MM.1S (cell line): ENCODE measurements around the gene GNMT.
"Not testable (repeated sequence)": the region's sequence is repeated elsewhere in the genome, so short reads cannot be mapped to it uniquely, and the experiment has no call there.

Experiments used
- DNase-seq: peaks from one replicate; pipeline ENCODE4 v3.0.0-alpha.2; 2015
- H2AFZ ChIP-seq: fragments of 300-600 bp; sonication (generic); 2 replicates; pipeline ENCODE4 v1.6.0; 2016; ENCODE audit warnings: antibody characterized with exemption, low read length
- H3F3A ChIP-seq: fragments of 300-600 bp; sonication (generic); 2 replicates; pipeline ENCODE4 v1.6.1; 2016; ENCODE audit warnings: mild to moderate bottlenecking, antibody characterized with exemption, low read length, moderate library complexity, mixed read lengths; ENCODE audit not compliant: insufficient read depth
- H3K27ac ChIP-seq: fragments of 300-600 bp; sonication (generic); 2 replicates; pipeline ENCODE4 v1.5.1; 2016; ENCODE audit warnings: mild to moderate bottlenecking, low read length
- H3K27me3 ChIP-seq: fragments of 300-600 bp; sonication (generic); replicated peaks from 2 replicates; pipeline ENCODE4 v1.6.0; 2016; ENCODE audit warnings: low read length; ENCODE audit not compliant: insufficient read depth
- H3K36me3 ChIP-seq: fragments of 300-600 bp; sonication (generic); replicated peaks from 2 replicates; pipeline ENCODE4 v1.6.1; 2016; ENCODE audit warnings: mild to moderate bottlenecking, low read length, mixed read lengths; ENCODE audit not compliant: insufficient read depth
- H3K4me1 ChIP-seq: fragments of 300-600 bp; sonication (generic); 2 replicates; pipeline ENCODE4 v1.6.1; 2016; ENCODE audit warnings: low read length, mixed read lengths
- H3K4me2 ChIP-seq: fragments of 300-600 bp; sonication (generic); 2 replicates; pipeline ENCODE4 v1.6.0; 2016; ENCODE audit warnings: low read depth, low read length
- H3K4me3 ChIP-seq: fragments of 300-600 bp; sonication (generic); 2 replicates; pipeline ENCODE4 v1.5.1; 2016; ENCODE audit warnings: low read length, mixed read lengths
- H3K79me2 ChIP-seq: fragments of 300-600 bp; sonication (generic); 2 replicates; pipeline ENCODE4 v1.6.1; 2016; ENCODE audit warnings: mixed run types, low read length, mixed read lengths
- H3K9ac ChIP-seq: fragments of 300-600 bp; sonication (generic); 2 replicates; pipeline ENCODE4 v1.6.1; 2016; ENCODE audit warnings: low read length, mixed read lengths
- H3K9me2 ChIP-seq: fragments of 300-600 bp; sonication (generic); replicated peaks from 2 replicates; pipeline ENCODE4 v1.6.1; 2016; ENCODE audit warnings: mild to moderate bottlenecking, low read length, mixed read lengths; ENCODE audit not compliant: insufficient read depth
- H3K9me3 ChIP-seq: fragments of 300-600 bp; sonication (generic); replicated peaks from 2 replicates; pipeline ENCODE4 v1.6.1; 2016; ENCODE audit warnings: mild to moderate bottlenecking, low read length, mixed read lengths; ENCODE audit not compliant: insufficient read depth
- H4K20me1 ChIP-seq: fragments of 300-600 bp; sonication (generic); 2 replicates; pipeline ENCODE4 v1.6.1; 2016; ENCODE audit warnings: mild to moderate bottlenecking, low read length, moderate library complexity, mixed read lengths; ENCODE audit not compliant: insufficient read depth
- EZH2 ChIP-seq: fragments of 300-600 bp; sonication (generic); optimal IDR thresholded peaks from 2 replicates; pipeline ENCODE3; 2017; ENCODE audit warnings: low read depth, mild to moderate bottlenecking, antibody characterized with exemption, low read length, mixed read lengths
- EZH2phosphoT487 ChIP-seq: fragments of 300-600 bp; sonication (generic); IDR thresholded peaks from 2 replicates; pipeline ENCODE4 v1.6.1; 2018; ENCODE audit warnings: antibody characterized with exemption, low read length
- TF ChIP-seq, protein P1 (sequence below): fragments of 300-600 bp; sonication (generic); IDR thresholded peaks from 2 replicates; pipeline ENCODE4 v1.5.1; 2016; ENCODE audit warnings: antibody characterized with exemption, low read length, mixed read lengths

The GNMT gene

GRCh38 chr6:42952389-42952788 lies 8.2 kb upstream of the GNMT start:
- no peak for TF ChIP-seq EZH2phosphoT487
- no peak for TF ChIP-seq EZH2
- TF ChIP-seq, protein P1, sequence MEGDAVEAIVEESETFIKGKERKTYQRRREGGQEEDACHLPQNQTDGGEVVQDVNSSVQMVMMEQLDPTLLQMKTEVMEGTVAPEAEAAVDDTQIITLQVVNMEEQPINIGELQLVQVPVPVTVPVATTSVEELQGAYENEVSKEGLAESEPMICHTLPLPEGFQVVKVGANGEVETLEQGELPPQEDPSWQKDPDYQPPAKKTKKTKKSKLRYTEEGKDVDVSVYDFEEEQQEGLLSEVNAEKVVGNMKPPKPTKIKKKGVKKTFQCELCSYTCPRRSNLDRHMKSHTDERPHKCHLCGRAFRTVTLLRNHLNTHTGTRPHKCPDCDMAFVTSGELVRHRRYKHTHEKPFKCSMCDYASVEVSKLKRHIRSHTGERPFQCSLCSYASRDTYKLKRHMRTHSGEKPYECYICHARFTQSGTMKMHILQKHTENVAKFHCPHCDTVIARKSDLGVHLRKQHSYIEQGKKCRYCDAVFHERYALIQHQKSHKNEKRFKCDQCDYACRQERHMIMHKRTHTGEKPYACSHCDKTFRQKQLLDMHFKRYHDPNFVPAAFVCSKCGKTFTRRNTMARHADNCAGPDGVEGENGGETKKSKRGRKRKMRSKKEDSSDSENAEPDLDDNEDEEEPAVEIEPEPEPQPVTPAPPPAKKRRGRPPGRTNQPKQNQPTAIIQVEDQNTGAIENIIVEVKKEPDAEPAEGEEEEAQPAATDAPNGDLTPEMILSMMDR: no peak
- Histone ChIP-seq H3F3A (no peaks in the 10 kb centered on the region; the same call in 1 of the 2 replicates), H3K9ac (no peak overlapping the region), H3K27me3 (no peaks in the 10 kb centered on the region), H4K20me1 (no peaks in the 10 kb centered on the region), H3K27ac (no peak overlapping the region), H3K79me2 (no peaks in the 10 kb centered on the region), H2AFZ (no peak overlapping the region), H3K4me3 (no peak overlapping the region), H3K9me2 (no peaks in the 10 kb centered on the region), H3K9me3 (no peaks in the 10 kb centered on the region), H3K36me3 (no peaks in the 10 kb centered on the region), H3K4me1 (no peaks in the 10 kb centered on the region), H3K4me2 (no peak overlapping the region)
- DNase-seq: no peak

GRCh38 chr6:42954405-42954804 lies 6.1 kb upstream of the GNMT start:
- H3K4me3 ChIP-seq, DNase-seq, H3K9me2 ChIP-seq, H3K27me3 ChIP-seq, H3K79me2 ChIP-seq, H3K27ac ChIP-seq, H3K4me1 ChIP-seq, H4K20me1 ChIP-seq, H3K9ac ChIP-seq, H3K9me3 ChIP-seq, H3K36me3 ChIP-seq, H3K4me2 ChIP-seq, H3F3A ChIP-seq, H2AFZ ChIP-seq: not testable (repeated sequence)

DNA sequence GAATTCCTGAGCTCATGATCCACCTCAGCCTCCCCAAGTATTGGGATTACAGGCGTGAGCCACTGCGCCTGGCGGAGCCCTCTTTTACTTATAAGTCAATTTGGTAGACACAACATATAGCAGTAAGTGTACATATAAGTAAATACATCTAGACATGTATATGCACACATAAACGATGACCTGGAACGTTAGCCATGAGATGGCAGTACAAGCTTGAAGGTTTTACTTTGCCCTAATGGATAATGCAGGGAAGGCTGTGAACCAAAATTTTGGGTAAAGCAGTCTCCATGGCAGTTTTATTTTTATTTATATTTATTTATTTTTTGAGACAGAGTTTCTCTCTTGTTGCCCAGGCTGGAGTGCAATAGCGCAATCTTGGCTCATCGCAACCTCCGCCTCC lies 2.4 kb upstream of the GNMT start:
- Histone ChIP-seq H2AFZ (no peak overlapping the region), H3K4me2 (no peak overlapping the region), H3K79me2 (no peaks in the 10 kb centered on the region), H3F3A (no peaks in the 10 kb centered on the region; the same call in 1 of the 2 replicates), H3K4me1 (no peaks in the 10 kb centered on the region), H3K4me3 (no peak overlapping the region), H4K20me1 (no peaks in the 10 kb centered on the region), H3K9me3 (no peaks in the 10 kb centered on the region), H3K27ac (no peak overlapping the region), H3K27me3 (no peaks in the 10 kb centered on the region), H3K9ac (no peak overlapping the region), H3K9me2 (no peaks in the 10 kb centered on the region), H3K36me3 (no peaks in the 10 kb centered on the region)
- TF ChIP-seq, protein P1: no peak
- TF ChIP-seq EZH2phosphoT487 (no peak), EZH2 (no peak)
- DNase-seq: no peak

DNA sequence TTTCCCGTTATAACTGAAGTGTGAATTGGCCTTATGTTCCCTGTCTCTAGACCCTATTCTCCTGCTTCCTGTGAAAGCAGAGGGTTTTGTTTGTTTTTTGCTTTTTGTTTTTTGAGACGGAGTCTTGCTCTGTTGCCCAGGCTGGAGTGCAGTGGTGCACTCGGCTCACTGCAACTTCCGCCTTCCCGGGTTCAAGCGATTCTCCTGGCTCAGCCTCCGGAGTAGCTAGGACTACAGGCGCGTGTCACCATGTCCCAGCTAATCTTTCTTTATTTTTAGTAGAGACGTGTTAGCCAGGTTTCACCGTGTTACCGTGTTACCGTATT lies 674 bp upstream of the GNMT start:
- Histone ChIP-seq H3K27ac (no peak overlapping the region), H3K79me2 (no peaks in the 10 kb centered on the region), H3K27me3 (no peaks in the 10 kb centered on the region), H3K36me3 (no peaks in the 10 kb centered on the region), H3F3A (no peaks in the 10 kb centered on the region; the same call in 1 of the 2 replicates), H3K9ac (no peak overlapping the region), H2AFZ (peak overlapping the region; percentile 49; the same call in 1 of the 2 replicates), H3K4me2 (peak overlapping the region; percentile 77; the same call in 1 of the 2 replicates), H3K9me3 (no peaks in the 10 kb centered on the region), H4K20me1 (no peaks in the 10 kb centered on the region), H3K4me3 (peak overlapping the region; percentile 66; the same call in 1 of the 2 replicates), H3K4me1 (no peaks in the 10 kb centered on the region), H3K9me2 (no peaks in the 10 kb centered on the region)
- no peak for DNase-seq
- TF ChIP-seq, protein P1: no peak
- TF ChIP-seq EZH2phosphoT487 (no peak), EZH2 (no peak)
